HG03558 (cell line): ENCODE measurements around the gene LMAN2.
A peak's percentile ranks its signal among the peaks of the same experiment; 100 is the strongest.
"Not testable (repeated sequence)": the region's sequence is repeated elsewhere in the genome, so short reads cannot be mapped to it uniquely, and the experiment has no call there.

ENCODE experiments used
- ATAC-seq: cut with Tn5 transposase; IDR thresholded peaks from one replicate; pipeline ENCODE4 v1.9.1; 2021; ENCODE audit warnings: moderate number of reproducible peaks; ENCODE audit not compliant: unreplicated experiment; ENCODE audit errors: extremely low read depth

LMAN2 gene

DNA sequence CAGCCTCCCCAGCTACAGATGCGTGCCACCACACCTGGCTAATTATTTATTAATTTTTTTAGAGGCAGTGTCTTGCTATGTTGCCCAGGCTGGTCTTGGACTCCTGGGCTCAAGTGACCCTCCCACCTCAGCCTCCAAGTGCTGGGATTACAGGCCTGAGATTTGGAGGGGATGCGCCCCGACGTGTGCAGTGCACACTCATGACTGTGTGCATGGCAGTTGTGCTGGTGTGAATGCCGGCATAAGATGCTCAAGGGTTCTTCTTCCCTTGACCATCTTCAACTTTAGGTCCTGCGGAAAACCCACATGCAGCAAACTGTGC is 29.3 kb upstream of the LMAN2 start:
- no peak for ATAC-seq

DNA sequence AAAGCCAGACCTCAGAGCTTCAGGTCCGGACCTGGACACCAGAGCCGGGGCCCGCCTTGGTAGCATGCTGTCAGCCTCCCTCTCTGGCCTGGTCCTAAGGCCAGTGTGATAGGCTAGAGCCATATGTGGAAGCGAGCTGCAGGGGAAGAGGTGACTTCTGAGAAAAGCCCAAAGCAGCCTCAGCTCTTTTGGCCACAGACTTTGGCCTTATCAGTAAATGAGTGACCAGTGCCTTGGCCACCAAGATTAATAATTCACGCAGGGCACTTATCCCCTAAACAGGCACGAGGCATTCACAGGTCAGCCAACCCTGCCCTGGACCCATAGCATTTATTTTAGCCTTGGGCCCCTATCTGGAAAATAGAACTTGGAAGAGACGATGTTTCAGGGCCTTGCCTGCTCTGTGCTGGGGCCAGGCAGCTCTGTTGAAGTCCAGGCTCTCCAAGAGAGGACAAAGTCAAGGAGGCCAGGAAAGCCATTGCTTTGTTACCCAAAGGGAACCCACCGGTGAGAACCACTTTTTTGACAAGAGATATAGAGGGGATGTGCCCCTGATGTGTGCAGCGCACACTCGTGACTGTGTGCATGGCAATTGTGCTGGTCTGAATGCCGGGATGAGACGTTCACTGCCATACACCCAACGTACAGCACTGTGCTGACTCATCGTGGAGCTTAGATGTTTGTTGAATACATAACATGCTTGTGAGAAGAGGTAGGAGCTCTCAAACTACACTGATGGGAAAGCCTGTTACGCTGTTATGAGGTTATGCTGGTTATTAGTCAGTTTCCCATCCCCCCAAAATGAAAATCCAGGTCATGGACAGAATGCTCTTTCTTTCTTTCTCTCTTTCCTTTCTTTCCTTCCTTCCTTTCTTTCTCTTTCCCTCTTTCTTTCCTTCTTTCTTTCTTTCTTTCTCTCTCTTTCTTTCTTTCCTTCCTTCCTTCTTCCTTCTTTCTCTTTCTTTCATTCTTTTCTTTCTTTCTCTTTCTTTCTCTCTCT is 27.7 kb upstream of the LMAN2 start:
- ATAC-seq, result no peak

DNA sequence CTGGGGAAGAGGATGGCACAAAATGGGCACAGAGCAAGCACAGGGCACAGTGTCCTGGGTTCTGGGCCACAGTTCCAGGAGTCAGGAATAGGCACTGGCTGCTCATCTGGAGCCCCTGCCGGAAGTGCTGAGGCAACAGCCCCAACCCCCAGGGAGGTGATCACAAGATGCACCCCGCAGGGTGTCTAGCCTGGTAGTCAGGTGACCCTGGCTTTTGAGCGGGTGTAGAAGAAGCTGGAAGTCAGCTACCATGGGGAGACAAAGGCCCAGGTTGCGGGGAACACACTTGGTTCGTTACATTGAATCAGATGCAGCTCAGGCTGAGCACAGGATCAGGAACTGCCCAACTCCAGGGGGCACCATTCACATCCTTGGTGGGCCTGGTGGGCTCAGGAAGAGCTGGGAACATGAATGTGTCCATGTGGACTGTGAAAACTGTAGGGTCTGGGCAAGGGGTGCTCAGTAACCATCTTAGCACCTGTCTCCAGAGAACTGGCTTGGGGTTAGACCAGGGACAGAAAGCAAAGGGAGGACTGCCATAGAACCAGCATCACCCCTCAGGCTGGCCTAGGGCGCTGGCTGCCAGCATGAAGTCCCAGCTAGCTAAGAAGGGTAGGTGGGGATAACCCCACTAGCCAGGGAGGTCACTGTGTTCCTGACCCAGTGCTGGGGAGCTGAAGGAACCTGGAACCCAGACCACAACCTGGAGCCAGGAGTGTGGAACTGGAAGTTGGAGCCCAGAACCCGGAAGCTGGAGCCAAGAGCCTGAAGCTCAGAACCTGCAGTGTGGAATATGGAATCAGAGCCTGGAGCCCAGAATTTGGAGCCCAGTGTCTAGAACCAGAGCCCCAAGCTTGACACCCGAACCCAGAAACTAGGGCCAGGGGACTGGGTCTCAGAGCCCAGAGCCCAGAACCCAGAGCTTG is 26.6 kb upstream of the LMAN2 start:
- no peak for ATAC-seq

DNA sequence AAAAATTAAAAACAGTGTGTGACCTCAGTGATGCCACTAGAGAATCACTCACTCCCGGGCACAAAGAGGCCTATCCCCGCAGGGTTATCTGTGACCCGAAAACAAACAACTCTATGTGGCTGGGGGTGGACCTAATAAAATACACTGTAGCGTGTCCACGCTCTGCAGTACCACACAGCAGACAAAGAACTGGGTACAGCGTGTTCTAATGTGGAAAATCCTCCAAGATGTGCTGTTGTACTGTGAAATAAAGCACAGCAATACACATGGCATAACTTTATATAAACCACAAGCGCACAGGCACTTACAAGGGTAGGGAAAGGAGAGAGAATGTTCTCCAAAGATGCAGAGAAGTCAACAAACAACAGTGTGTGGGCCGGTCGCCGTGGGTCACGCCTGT is 24.6 kb upstream of the LMAN2 start:
- no peak for ATAC-seq

DNA sequence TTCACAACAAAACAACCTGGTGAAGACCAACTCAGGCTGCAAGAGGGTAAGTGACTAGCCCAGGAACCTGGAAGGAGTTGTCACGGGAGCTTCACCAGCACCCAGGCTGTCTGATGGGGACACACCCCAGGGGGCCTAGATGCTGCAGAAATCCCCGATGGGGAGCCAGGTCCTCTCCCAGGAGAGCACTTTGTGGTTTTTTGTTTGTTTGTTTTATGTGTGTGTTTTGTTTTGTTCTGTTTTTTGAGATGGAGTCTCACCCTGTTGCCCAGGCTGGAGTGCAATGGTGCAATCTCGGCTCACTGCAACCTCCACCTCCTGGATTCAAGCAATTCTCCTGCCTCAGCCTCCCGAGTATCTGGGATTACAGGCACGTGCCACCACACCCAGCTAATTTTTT is 24.0 kb upstream of the LMAN2 start:
- not testable (repeated sequence) for ATAC-seq

DNA sequence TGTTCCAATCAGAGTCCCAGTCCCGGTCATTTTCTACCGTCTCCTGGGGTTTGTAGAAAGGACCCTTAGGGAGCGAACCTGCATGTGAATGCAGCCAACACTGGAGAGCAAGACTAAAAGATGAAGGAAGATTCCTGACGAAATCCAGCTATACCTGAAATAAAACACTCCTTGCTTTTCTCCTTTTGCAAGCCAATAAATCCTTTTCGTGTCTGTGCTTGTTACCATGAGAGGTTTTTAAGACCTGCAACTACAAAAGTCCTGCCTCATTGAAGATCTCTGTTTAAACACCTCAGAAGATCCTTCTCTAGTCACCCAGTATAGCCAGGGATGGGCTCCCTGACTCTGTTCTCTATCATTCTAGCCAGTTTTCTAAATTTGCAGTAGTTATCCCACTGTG is 22.7 kb upstream of the LMAN2 start:
- no peak for ATAC-seq

DNA sequence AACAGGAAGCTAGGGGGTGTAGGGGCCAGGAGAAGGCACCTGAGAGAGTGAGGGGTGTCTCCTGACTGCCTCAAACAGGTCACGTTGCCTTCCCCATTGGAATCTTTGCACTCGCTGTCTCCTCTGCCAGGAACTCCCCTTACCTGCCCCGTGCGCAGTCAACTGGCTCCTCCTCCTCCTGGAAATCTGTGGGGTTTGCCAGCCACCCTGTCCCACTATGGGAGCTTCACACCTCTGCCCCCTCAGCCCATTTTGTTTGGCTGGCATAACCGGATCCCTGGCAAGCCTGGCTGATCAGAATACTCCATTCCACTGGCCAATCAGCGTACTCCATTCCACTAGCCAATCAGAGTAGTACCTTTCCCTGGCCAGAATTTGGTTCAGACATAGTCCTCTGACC is 22.3 kb upstream of the LMAN2 start:
- ATAC-seq, result no peak

DNA sequence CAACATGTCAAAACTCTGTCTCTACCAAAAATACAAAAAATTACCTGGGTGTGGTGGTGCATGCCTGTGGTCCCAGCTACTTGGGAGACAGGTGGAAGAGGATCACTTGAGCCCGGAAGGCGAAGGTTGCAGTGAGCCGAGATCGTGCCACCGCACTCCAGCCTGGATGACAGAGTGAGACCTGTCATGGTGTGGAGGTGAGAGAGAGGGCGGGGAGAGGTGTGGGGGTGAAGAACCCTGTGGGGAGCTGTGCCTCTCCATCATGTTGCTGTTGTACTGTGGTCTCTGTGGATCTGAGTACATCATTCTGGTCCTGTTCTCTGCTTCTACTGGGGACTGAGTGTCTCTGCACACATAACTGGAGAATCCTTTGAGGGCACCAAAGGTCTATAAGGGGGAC is 21.4 kb upstream of the LMAN2 start:
- ATAC-seq, result no peak

DNA sequence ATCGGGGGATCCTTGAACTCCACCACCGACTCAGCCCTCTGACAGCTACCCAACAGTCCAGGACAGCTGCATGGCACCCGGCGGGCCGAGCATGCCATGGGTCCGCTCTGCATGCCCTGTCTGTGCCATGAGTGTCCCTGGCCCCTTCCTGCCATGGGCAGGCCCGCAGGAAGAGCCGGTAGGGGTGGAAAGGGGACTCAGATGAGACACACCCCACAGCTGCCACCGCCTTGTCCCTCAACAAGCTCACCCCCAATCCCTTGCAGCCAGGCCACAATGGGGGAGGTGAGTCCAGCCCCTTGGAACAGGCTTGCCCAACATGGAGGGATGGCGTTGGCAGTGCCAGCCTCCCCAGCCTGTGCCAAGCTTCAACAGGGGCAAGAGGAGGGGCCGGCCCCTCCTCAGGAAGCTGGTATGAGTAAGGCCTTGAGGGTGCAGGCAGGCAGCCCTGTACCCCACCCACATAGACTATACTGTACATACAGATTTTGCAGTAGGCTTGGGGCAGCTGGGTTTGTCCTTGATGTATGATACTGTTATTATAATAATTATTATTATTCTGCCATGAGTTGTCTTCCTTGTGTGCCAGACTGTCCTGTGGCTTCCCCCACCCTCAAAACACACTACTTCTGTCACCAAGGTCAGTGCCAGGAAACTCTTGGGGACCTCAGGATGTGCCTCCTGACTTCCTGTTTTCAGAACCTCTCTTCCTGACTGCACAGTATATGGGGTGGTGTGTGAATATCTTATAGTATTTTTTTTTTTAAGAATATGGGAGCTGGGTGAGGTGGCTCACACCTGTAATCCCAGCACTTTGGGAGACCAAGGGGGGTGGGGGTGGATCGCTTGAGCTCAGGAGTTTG is 20.8 kb upstream of the LMAN2 start:
- no peak for ATAC-seq

DNA sequence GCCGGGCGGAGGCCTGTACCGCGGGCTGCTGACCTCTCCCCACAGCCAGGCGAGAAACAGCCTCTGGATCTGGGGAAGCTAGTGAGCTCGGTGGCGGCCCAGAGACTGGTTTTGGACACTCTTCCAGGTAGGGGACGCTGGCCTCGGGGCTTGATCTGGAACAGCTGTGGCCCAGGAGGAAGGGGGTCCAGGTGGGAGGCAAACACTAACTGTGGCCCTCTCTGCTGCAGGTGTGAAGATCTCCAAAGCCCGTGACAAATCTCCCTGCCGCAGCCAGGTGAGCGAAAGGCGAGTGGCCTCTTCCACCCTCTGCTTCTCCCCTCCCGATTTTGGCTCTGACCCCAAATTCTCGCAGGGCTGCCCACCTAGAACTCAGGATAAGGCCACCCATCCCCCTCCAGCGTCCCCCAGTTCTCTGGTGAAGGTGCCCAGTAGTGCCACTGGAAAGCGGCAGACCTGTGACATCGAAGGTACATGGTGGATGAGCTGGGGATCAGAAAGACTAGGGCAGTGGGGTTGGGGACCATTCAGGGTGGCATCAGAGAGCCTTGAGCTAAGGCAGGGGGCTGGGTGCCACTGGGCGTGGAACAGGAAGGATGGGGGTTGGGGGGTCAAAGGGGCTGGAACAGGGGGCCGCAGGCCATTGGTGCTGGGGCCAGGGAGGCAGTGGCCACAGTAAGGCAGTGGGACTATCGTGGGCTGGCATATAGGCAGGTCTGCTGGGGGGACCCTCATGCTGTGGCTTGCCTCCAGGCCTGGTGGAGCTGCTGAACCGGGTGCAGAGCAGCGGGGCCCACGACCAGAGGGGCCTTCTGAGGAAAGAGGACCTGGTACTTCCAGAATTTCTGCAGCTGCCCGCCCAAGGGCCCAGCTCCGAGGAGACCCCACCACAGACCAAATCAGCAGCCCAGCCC is 19.9 kb upstream of the LMAN2 start:
- no peak for ATAC-seq

DNA sequence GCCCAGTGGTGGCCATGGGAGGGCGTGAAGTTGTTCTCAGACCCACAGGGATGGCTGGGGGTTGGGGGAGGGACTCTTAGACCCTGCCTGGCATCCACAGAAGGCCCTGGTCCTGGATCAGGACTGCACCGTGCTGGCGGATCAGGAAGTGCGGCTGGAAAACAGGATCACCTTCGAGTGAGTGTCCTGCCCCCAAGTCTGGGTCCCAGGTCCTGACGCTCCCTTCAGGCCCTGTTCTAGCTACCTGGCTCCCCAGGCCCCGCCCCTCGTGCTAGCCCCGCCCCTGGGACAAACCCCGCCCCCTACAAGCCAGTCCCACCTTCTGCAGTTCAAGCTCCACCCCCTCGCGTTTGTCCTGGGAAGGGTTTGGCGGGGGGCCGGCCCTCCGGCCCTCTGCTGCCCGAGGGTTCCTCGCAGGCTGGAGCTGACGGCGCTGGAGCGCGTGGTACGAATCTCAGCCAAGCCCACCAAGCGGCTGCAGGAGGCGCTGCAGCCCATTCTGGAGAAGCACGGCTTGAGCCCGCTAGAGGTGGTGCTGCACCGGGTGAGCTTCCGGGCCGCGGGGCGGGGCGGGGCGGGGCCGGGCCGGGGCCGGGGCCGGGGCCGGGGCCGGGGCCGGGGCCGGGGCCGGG is 19.1 kb upstream of the LMAN2 start:
- peak; percentile 63 for ATAC-seq

DNA sequence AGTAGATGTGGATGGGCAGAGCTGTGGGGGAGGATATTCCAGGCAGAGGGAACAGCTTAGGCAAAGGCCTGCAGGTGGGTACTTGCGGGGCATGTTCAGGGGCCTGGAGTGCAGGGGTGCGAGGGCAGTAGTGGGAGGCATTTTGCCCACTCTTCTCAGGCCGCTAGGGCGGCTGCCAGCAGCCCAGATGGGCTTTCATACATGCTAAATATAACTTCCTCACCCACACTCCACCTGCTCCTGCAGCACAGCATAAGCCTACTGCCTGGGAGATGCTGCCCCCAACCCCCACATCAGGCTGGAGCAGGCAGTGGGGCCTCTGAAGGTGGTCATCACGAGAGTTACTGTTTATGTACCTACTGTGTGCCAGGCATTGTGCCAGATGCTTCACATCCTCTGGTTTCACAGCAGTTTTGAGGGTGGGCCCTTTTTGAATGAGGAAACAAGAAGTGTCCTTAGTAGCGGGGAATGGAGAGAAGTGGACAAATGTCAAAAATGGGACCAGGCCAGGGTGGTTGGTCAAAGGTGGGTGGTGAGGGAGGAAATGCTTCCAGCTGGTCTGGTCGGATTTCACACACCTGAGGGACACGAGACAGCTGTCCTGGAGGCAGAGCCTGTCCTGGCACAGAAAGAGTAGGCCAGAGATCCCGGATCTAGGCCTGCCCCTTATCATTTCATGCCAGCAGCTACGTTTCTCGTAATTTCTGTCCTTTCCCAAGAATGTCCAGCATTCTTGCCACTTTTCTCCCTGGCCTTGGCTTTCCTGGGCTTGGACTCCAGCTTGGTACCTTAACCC is 18.4 kb upstream of the LMAN2 start:
- no peak for ATAC-seq

DNA sequence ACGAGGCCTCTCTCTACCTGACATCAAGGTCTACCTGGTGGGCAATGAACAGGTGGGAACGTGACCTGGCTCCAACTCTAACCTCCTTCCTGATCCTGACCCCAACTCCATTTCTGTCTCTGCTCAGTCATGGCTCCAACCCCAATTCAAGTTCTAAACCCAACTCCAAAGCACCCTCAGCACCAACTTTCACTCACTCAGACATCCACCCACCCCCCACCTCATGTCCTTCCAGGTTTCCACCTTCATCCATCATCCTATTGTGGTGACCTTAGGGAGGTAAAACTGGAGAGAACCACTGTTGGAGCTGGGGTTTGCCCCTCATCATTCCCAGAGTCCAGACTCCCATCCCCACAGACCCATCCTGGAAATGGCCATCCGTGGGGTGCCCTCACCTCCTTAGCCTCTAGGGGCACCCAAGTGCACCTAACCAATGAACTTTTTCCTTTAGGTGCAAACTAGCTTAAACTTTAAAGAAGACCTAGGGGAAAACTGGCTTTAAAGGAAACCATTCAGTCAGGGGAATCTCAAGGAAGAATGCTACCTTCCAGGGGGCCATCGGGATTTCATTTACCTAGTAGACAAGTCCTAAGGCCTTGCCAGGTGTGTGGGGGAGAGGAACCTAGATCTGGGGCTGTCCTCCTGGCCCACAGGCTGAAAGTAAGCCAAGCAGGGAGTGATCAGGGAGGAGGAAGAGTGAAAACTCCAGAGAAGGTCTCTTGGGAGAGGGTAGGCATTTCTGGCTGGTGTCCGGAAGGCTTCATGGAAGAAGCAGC is 17.6 kb upstream of the LMAN2 start:
- ATAC-seq, result no peak

DNA sequence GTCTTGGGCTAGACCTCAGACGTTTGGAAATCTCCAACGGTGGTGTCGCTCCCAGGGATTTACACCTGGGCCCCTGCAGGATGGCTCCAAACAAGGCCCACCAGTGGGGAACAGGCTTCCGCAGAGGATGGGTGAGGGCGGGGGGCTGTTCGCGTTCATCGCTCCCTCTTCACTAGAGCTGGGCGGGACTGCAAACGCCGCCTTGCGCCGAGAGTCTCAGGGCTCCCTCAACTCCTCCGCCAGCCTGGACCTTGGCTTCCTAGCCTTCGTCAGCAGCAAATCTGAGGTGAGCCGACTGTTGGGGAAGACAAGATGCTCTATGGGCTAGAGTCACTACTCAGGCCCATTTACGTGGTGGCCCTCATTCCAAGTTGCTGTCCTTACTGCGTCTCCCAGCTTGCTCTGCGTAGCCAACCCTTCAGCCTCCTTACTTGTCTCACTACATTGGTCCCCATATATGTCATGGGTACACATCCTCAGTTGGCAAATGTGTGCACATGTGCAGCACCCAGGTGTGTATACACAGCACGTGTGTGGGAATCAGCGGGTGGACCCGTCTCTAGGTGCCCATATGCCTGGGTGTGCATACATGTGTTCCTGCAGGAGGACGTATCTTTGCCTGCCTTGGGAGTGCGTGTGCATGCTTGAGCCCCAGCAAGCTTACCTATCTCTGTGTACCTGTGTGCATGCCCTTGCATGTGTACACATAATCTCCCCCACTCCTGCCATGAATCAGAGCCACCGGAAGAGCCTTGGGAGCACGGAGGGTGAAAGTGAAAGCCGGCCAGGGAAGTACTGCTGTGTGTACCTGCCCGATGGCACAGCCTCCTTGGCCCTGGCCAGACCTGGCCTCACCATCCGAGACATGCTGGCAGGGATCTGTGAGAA is 16.8 kb upstream of the LMAN2 start:
- ATAC-seq, result no peak

DNA sequence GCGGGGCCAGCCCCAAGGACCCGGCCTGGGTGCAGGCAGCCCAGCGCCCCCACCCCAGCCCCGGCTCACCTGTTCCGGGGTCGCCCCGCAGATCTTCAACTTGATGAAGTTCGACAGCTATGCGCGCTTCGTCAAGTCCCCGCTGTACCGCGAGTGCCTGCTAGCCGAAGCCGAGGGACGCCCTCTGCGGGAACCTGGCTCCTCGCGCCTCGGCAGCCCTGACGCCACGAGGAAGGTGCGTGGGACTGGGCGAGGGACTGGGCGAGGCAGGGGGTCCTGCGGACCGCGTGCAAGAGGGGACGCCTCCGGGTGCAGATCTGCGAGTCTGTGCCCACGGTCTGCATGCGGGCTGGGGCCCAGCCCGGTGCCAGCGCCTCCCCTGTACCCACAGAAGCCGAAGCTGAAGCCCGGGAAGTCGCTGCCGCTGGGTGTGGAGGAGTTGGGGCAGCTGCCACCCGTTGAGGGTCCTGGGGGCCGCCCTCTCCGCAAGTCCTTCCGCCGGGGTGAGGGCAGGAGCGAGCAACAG is 15.9 kb upstream of the LMAN2 start:
- ATAC-seq, result no peak
